Measurements from ENCODE around the gene EPHA4. TPM values are rescaled to one million over a fixed set of nuclear protein-coding genes. Genes with fewer than 3 reads are reported as not detected.

Gene EPHA4
- polyA plus RNA-seq, 1 of the 3 experiments (the other 2 are of a cell fraction) = 0.90 TPM

GRCh38 chr2:221370076-221370856 lies 201.8 kb downstream of the EPHA4 start (continued):
- TF ChIP-seq CTCF (IDR thresholded peaks at IDR 0.05) (no peak), YY1 (IDR thresholded peaks at IDR 0.05; ENCODE audit: low read depth) (no peak), POLR2AphosphoS5 (IDR thresholded peaks at IDR 0.05; ENCODE audit: low read depth, low read length) (no peak), PBX3 (IDR thresholded peaks at IDR 0.05) (no peak), TAF1 (IDR thresholded peaks at IDR 0.05; ENCODE audit: borderline replicate concordance, low read depth, low read length) (no peak), RXRA (IDR thresholded peaks at IDR 0.05; ENCODE audit: borderline replicate concordance, low read depth) (no peak)
- TF ChIP-seq, protein P1, sequence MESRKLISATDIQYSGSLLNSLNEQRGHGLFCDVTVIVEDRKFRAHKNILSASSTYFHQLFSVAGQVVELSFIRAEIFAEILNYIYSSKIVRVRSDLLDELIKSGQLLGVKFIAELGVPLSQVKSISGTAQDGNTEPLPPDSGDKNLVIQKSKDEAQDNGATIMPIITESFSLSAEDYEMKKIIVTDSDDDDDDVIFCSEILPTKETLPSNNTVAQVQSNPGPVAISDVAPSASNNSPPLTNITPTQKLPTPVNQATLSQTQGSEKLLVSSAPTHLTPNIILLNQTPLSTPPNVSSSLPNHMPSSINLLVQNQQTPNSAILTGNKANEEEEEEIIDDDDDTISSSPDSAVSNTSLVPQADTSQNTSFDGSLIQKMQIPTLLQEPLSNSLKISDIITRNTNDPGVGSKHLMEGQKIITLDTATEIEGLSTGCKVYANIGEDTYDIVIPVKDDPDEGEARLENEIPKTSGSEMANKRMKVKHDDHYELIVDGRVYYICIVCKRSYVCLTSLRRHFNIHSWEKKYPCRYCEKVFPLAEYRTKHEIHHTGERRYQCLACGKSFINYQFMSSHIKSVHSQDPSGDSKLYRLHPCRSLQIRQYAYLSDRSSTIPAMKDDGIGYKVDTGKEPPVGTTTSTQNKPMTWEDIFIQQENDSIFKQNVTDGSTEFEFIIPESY (IDR thresholded peaks at IDR 0.05; ENCODE audit: borderline replicate concordance, low read depth) = no peak
